Common myeloid progenitor, CD34-positive (primary cell): ENCODE results near the gene MANF.
"Not testable (repeated sequence)": the region's sequence is repeated elsewhere in the genome, so short reads cannot be mapped to it uniquely, and the experiment has no call there.

ENCODE experiments used
- CTCF ChIA-PET: fragments of 350-600 bp; sonication (Branson Sonifier 250); formaldehyde crosslinking; loops from one replicate; lab custom pipeline; 2021; ENCODE audit warnings: antibody characterized with exemption; lab: Charles Lee
- POLR2A ChIA-PET: fragments of 350-600 bp; sonication (Branson Sonifier 250); formaldehyde crosslinking; loops from one replicate; lab custom pipeline; 2021; ENCODE audit warnings: antibody characterized with exemption; lab: Charles Lee
- DNase-seq, 3 donors: peaks; one replicate each; pipeline versions ENCODE4 v3.0.0 to v3.0.0-alpha.2; 2013
- H3K27ac ChIP-seq, 2 experiments: 1 replicate in 1 of 2; 2 replicates in 1 of 2; pipeline ENCODE4 v1.7.0; 2013; ENCODE audit warnings: inconsistent platforms in 2 of 2, low read length in 2 of 2, mild to moderate bottlenecking in 2 of 2, low read depth in 1 of 2, moderate library complexity in 1 of 2; ENCODE audit not compliant: severe bottlenecking in 2 of 2, insufficient read depth in 1 of 2, poor library complexity in 1 of 2
- H3K27me3 ChIP-seq, 5 experiments: replicated peaks in 2 of 5; 1 replicate in 3 of 5; 2 replicates in 2 of 5; pipeline versions ENCODE4 v1.6.1 to v1.7.0; 2013; ENCODE audit warnings: low read length in 4 of 5, mild to moderate bottlenecking in 2 of 5, moderate library complexity in 2 of 5, inconsistent platforms in 1 of 5; ENCODE audit not compliant: insufficient read depth in 5 of 5, control insufficient read depth in 4 of 5
- H3K36me3 ChIP-seq, 4 experiments: 1 replicate in 2 of 4; 2 replicates in 2 of 4; pipeline versions ENCODE4 v1.6.1 to v1.7.0; 2013; ENCODE audit warnings: low read length in 3 of 4, control low read depth in 1 of 4, mild to moderate bottlenecking in 1 of 4; ENCODE audit not compliant: control insufficient read depth in 4 of 4, insufficient read depth in 4 of 4
- H3K4me1 ChIP-seq, 4 experiments: 1 replicate in 3 of 4; 2 replicates in 1 of 4; pipeline versions ENCODE4 v1.6.1 to v1.7.1; 2013; ENCODE audit warnings: low read length in 3 of 4, mild to moderate bottlenecking in 3 of 4, control low read depth in 1 of 4, inconsistent platforms in 1 of 4, moderate library complexity in 1 of 4; ENCODE audit not compliant: control insufficient read depth in 4 of 4, insufficient read depth in 4 of 4; ENCODE audit errors: control extremely low read depth in 1 of 4
- H3K4me3 ChIP-seq, 7 experiments: 1 replicate in 4 of 7; 2 replicates in 3 of 7; pipeline versions ENCODE4 v1.5.1 to v1.7.0; 2013; ENCODE audit warnings: mild to moderate bottlenecking in 7 of 7, low read length in 6 of 7, moderate library complexity in 6 of 7, inconsistent platforms in 2 of 7, low read depth in 2 of 7, control low read depth in 1 of 7; ENCODE audit not compliant: insufficient read depth in 4 of 7, control insufficient read depth in 1 of 7; ENCODE audit errors: extremely low read depth in 1 of 7
- H3K9me3 ChIP-seq, 5 experiments: 1 replicate in 4 of 5; 2 replicates in 1 of 5; pipeline versions ENCODE4 v1.6.1 to v1.7.1; 2013; ENCODE audit warnings: low read length in 4 of 5, mild to moderate bottlenecking in 2 of 5, inconsistent platforms in 1 of 5, low read depth in 1 of 5, moderate library complexity in 1 of 5; ENCODE audit not compliant: control insufficient read depth in 4 of 5, insufficient read depth in 2 of 5; ENCODE audit errors: control extremely low read depth in 1 of 5
- WGBS: methylation state at CpG from one replicate; pipeline ENCODE4 v1.1.5; 2013; ENCODE audit not compliant: insufficient coverage; 5-methylcytosine and 5-hydroxymethylcytosine counted together

The MANF gene

GRCh38 chr3:51382947-51383578, 2.0 kb upstream of the MANF start:
- no peaks in the 10 kb centered on the region for H3K9me3 ChIP-seq
- H3K4me1 ChIP-seq, result peaks cover 17 to 86% (median 77%) of the 10 kb centered on the region in 4 experiments
- ChIA-PET POLR2A (interaction anchor here (0.6 to 1.1 kb wide), 2 partner anchors 421 to 750 kb away, joined by 3 to 4 read pairs; no protein-coding TSS in a partner anchor), CTCF (interaction anchor here (0.6 to 1.1 kb wide), 2 partner anchors 11 to 770 kb away, joined by 3 to 4 read pairs; no protein-coding TSS in a partner anchor)
- 100% methylated on average over 3 of the region's 3 CpGs for WGBS
- peak overlapping the region in 3 of 7 experiments; percentile 20 to 97 (median 79) for H3K4me3 ChIP-seq
- no peak for DNase-seq
- peak overlapping the region in 1 of 2 experiments; percentile 99 for H3K27ac ChIP-seq
- no peaks in the 10 kb centered on the region for H3K27me3 ChIP-seq
- peaks cover 2 to 14% (median 6%) of the 10 kb centered on the region in 4 experiments for H3K36me3 ChIP-seq

GRCh38 chr3:51384055-51384725, 901 bp upstream of the MANF start:
- Histone ChIP-seq H3K4me3 (peak overlapping the region; percentile 61 to 97 (median 91)), H3K27ac (peak overlapping the region; percentile 99), H3K27me3 (no peaks in the 10 kb centered on the region), H3K9me3 (no peaks in the 10 kb centered on the region), H3K36me3 (peaks cover 5 to 23% (median 14%) of the 10 kb centered on the region in 4 experiments), H3K4me1 (peaks cover 14 to 84% (median 71%) of the 10 kb centered on the region in 4 experiments)
- CTCF ChIA-PET, result interaction anchor here (0.8 to 1.3 kb wide), 2 partner anchors 259 to 570 kb away, joined by 3 read pairs; no protein-coding TSS in a partner anchor
- no peak for DNase-seq
- POLR2A ChIA-PET, result interaction anchor here (0.6 to 1.4 kb wide), 3 partner anchors 101 to 815 kb away, joined by 3 read pairs; no protein-coding TSS in a partner anchor
- under 1% methylated on average over 27 of the region's 29 CpGs for WGBS

- Histone ChIP-seq H3K4me1 (peaks cover 17 to 81% (median 68%) of the 10 kb centered on the region in 4 experiments), H3K9me3 (no peaks in the 10 kb centered on the region), H3K4me3 (peak overlapping the region; percentile 45 to 97 (median 91)), H3K36me3 (peaks cover 5 to 36% (median 17%) of the 10 kb centered on the region in 4 experiments), H3K27me3 (no peaks in the 10 kb centered on the region), H3K27ac (peak overlapping the region; percentile 73 to 99)
- WGBS, result 12% methylated on average over 11 of the region's 18 CpGs
- POLR2A ChIA-PET, result interaction anchor here (0.9 to 1.5 kb wide), 3 partner anchors 9 to 780 kb away, joined by 3 to 10 read pairs (median 6); partner anchors contain the start of gene MAPKAPK3
- no peak for DNase-seq
- CTCF ChIA-PET, result interaction anchor here (0.9 to 1.4 kb wide), 4 partner anchors 8 to 769 kb away, joined by 3 to 5 read pairs (median 4); partner anchors contain the start of gene MAPKAPK3
These were observed 565 bp downstream of the MANF start for GRCh38 chr3:51385621-51386091.

- ChIA-PET CTCF (interaction anchor here (0.9 to 1.4 kb wide), 3 partner anchors 9 to 770 kb away, joined by 4 to 5 read pairs (median 4); partner anchors contain the start of gene MAPKAPK3), POLR2A (interaction anchor here (1.5 kb wide), 1 partner anchor 780 kb away, joined by 6 read pairs; no protein-coding TSS in a partner anchor)
These were observed 1.2 kb downstream of the MANF start for GRCh38 chr3:51386159-51386851.

GRCh38 chr3:51386852-51387229, 1.8 kb downstream of the MANF start:
- ChIA-PET POLR2A (no interaction called here), CTCF (interaction anchor here (1.4 to 4.3 kb wide), 3 partner anchors 8 to 771 kb away, joined by 4 to 56 read pairs (median 18); partner anchors contain the start of gene MAPKAPK3)
- DNase-seq, result no peak
- H3K4me3 ChIP-seq, result peak overlapping the region in 2 of 7 experiments; percentile 93 to 97
- no peaks in the 10 kb centered on the region for H3K27me3 ChIP-seq
- H3K9me3 ChIP-seq, result no peaks in the 10 kb centered on the region
- WGBS, result 98% methylated on average over 4 of the region's 5 CpGs
- H3K36me3 ChIP-seq, result peaks cover 5 to 36% (median 17%) of the 10 kb centered on the region in 4 experiments
- H3K4me1 ChIP-seq, result peaks cover 17 to 74% (median 61%) of the 10 kb centered on the region in 4 experiments
- H3K27ac ChIP-seq, result no peak overlapping the region

More at GRCh38 chr3:51386159-51386851, 1.2 kb downstream of the MANF start:
- H3K27me3 ChIP-seq, result no peaks in the 10 kb centered on the region
- peak in 1 of 3 donors; percentile 35 for DNase-seq
- peaks cover 17 to 77% (median 64%) of the 10 kb centered on the region in 4 experiments for H3K4me1 ChIP-seq
- H3K9me3 ChIP-seq, result no peaks in the 10 kb centered on the region
- H3K4me3 ChIP-seq, result peak overlapping the region in 6 of 7 experiments; percentile 77 to 97 (median 92)
- peaks cover 5 to 36% (median 17%) of the 10 kb centered on the region in 4 experiments for H3K36me3 ChIP-seq
- WGBS, result 85% methylated on average over 6 of the region's 8 CpGs
- H3K27ac ChIP-seq, result peak overlapping the region; percentile 73 to 99

- DNase-seq, H3K9me3 ChIP-seq, H3K27me3 ChIP-seq, H3K27ac ChIP-seq: not testable (repeated sequence)
- ChIA-PET CTCF (interaction anchor here (0.9 to 4.3 kb wide), 5 partner anchors 8 to 776 kb away, joined by 3 to 56 read pairs (median 4); partner anchors contain the start of genes CISH and MAPKAPK3), POLR2A (interaction anchor here (0.6 kb wide), 1 partner anchor 785 kb away, joined by 3 read pairs; no protein-coding TSS in a partner anchor)
- 84% methylated on average over 4 of the region's 6 CpGs for WGBS
- Histone ChIP-seq H3K4me3 (peak overlapping the region in 1 of 7 experiments; percentile 97), H3K36me3 (peaks cover 5 to 38% (median 17%) of the 10 kb centered on the region in 4 experiments), H3K4me1 (peaks cover 17 to 74% (median 61%) of the 10 kb centered on the region in 4 experiments)
These were observed 2.2 kb downstream of the MANF start for GRCh38 chr3:51387281-51387680.
